Pancreas (tissue), 10 donors: ENCODE results near the gene ERC1. TPM values are rescaled to one million over a fixed set of nuclear protein-coding genes. Genes with fewer than 3 reads are reported as not detected.

Experiments
- ATAC-seq, 4 donors: fragments of 200-7000 bp; cut with Tn5 transposase; one replicate each; pipeline versions ENCODE4 v1.8.0 to v1.9.1; 2020; ENCODE audit warnings: mild to moderate bottlenecking in 4 of 4, moderate library complexity in 4 of 4
- DNase-seq, 6 donors: peaks; one replicate each; pipeline ENCODE4 v3.0.0-alpha.2; 2020
- FAIRE-seq: peaks from 2 replicates; lab custom pipeline; 2012; peaks lifted over from hg19 to GRCh38; lab: Jason Lieb, UNC
- H3K27ac ChIP-seq, 4 donors: fragments of 200-600 bp; sonication (generic); 1 replicate in 3 of 4; 2 replicates in 1 of 4; pipeline versions ENCODE4 v1.5.0 to v1.8.0; 2020
- H3K27me3 ChIP-seq, 4 donors: fragments of 200-600 bp; one replicate each; pipeline ENCODE4 v1.8.0; 2021
- H3K36me3 ChIP-seq, 3 donors: fragments of 200-600 bp; sonication (generic) in 1 of 3; one replicate each; pipeline versions ENCODE4 v1.5.0 to v1.8.0; 2020 to 2021
- H3K4me1 ChIP-seq, 3 donors: fragments of 200-600 bp; one replicate each; pipeline ENCODE4 v1.8.0; 2021
- H3K4me3 ChIP-seq, 4 donors: fragments of 200-600 bp; sonication (generic) in 2 of 4; one replicate each; pipeline versions ENCODE4 v1.5.0 to v1.8.0; 2020 to 2021
- H3K9me3 ChIP-seq, 4 donors: fragments of 200-600 bp; one replicate each; pipeline ENCODE4 v1.8.0; 2021
- WGBS, 2 donors: extraction: QIAGEN DNeasy Blood & Tissue Kit; methylation state at CpG; one replicate each; pipeline ENCODE4 v1.1.7; 2013; 5-methylcytosine and 5-hydroxymethylcytosine counted together
- intact Hi-C, 3 donors: fragments of 100-400 bp; cut with DNase I; formaldehyde crosslinking; loops; one replicate each; pipeline versions ENCODE4 v1.11.1 to v1.14.2; 2022
- polyA plus RNA-seq, 2 donors: library from polyadenylated mRNA; stranded (reverse); fragments of 200-250 nt; gene quantifications; one replicate each; pipeline ENCODE4 v1.2.3, GENCODE V29; 2013
- total RNA-seq, 6 donors: library from RNA; stranded (reverse); fragmentation: NEBNext Ultra II Directional in 4 of 6; extraction: Animal tissue kit (Norgen Biotek cat#: 25700) in 4 of 6; gene quantifications; one replicate each; pipeline versions ENCODE4 v1.2.1 to v1.2.4, GENCODE V29; 2021 to 2023
- TF ChIP-seq, protein P1 (sequence below), 4 donors: fragments of 200-600 bp; sonication (generic) in 3 of 4; IDR thresholded peaks; one replicate each; pipeline versions ENCODE4 v1.5.0 to v1.8.0; 2021; ENCODE audit warnings: antibody characterized with exemption in 4 of 4
- donor health status: healthy with polysubstance abuse.
- donor health status: DM: no; HTN: no; CAD: no; lungs with moderate emphysema.
- donor health status: DM: no; HTN: no; CAD: no.
- donor health status: control.
- donor health status: control.
- donor health status: Bipolar disorder and iron deficiency.
- donor health status: DM: yes; HTN: yes; CAD: no.
- donor health status: DM: no; HTN: no; CAD: no.
- donor health status: DM: no; HTN: no; CAD: no.
- donor health status: DM: yes; HTN: yes; CAD: no.

Gene ERC1
- total and polyA plus RNA-seq, 8 donors = 4.1 to 41.4 (median 20.5) TPM

DNA sequence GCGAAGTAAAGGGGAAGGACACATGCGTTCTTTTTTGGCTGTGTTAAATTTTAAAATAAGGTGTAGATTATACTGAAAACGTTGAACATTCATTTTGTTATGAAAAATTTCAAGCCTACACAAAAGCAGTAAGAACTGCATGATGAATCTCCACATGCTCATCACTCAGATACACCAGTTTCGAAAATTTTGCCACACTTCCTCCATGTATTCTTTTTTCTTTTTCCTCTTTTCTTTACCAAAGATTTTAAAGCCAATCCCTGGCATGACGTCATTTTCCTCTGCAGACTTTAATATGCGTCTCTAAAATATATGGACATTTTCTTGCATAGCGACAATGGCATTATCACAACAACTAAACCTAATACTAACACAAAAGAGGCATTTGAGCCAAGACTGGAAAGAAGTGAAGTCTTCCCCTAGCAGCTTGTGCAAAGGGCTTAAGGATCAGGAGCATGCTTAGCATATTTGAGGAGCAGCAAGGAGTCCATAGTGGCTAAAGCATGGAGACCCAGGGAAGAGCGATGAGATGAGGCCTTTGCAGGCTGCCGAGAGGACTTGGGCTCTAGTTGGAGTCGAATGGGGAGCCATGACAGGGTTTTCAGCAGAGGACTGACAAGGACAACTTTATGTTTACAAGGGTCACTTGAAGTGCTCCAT, 111.9 kb downstream of the ERC1 start:
- DNase-seq (no peak), ATAC-seq (no peak), FAIRE-seq (no peak)
- H3K4me3 ChIP-seq = no peak overlapping the region
- no peaks in the 10 kb centered on the region for H3K4me1 ChIP-seq
- intact Hi-C loops = no loop called here
- 86 to 91% methylated on average over 10 of the region's 10 CpGs for WGBS, 2 donors
- H3K36me3 ChIP-seq = no peaks in the 10 kb centered on the region
- H3K27me3 ChIP-seq = no peaks in the 10 kb centered on the region
- TF ChIP-seq, protein P1, sequence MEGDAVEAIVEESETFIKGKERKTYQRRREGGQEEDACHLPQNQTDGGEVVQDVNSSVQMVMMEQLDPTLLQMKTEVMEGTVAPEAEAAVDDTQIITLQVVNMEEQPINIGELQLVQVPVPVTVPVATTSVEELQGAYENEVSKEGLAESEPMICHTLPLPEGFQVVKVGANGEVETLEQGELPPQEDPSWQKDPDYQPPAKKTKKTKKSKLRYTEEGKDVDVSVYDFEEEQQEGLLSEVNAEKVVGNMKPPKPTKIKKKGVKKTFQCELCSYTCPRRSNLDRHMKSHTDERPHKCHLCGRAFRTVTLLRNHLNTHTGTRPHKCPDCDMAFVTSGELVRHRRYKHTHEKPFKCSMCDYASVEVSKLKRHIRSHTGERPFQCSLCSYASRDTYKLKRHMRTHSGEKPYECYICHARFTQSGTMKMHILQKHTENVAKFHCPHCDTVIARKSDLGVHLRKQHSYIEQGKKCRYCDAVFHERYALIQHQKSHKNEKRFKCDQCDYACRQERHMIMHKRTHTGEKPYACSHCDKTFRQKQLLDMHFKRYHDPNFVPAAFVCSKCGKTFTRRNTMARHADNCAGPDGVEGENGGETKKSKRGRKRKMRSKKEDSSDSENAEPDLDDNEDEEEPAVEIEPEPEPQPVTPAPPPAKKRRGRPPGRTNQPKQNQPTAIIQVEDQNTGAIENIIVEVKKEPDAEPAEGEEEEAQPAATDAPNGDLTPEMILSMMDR (IDR thresholded peaks at IDR 0.05) = no peak
- no peaks in the 10 kb centered on the region for H3K9me3 ChIP-seq
- no peak overlapping the region for H3K27ac ChIP-seq

DNA sequence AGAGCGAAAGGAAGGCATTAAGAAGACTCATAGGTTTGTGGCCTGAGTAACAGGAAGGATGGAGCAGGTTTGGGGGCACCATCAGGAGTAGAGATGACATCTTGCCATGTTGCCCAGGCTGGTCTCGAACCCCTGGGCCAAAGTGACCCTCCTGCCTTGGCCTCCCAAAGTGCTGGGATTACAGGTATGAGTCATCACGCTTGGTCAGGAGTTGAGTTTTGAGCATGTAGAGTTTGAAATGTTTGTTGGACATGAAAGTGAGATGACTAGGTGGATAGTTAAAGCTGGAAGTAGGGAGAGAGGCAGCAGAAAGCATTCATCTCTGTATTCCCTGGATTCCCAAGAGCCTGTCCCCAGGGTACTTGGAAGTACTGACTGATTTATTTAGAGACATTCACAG, 112.6 kb downstream of the ERC1 start:
- ATAC-seq (no peak), FAIRE-seq (no peak), DNase-seq (no peak)
- intact Hi-C loops = no loop called here
- TF ChIP-seq, protein P1 (IDR thresholded peaks at IDR 0.05) = no peak
- no peaks in the 10 kb centered on the region for H3K9me3 ChIP-seq
- 92 to 94% methylated on average over 3 of the region's 3 CpGs for WGBS, 2 donors
- no peak overlapping the region for H3K27ac ChIP-seq
- no peaks in the 10 kb centered on the region for H3K4me1 ChIP-seq
- H3K4me3 ChIP-seq = no peak overlapping the region
- no peaks in the 10 kb centered on the region for H3K36me3 ChIP-seq
- H3K27me3 ChIP-seq = no peaks in the 10 kb centered on the region

GRCh38 chr12:1104088-1104800, 113.2 kb downstream of the ERC1 start:
- FAIRE-seq (no peak), DNase-seq (no peak), ATAC-seq (no peak)
- intact Hi-C loops = no loop called here
- no peak overlapping the region for H3K4me3 ChIP-seq
- WGBS, 2 donors = 85 to 87% methylated on average over 8 of the region's 8 CpGs
- no peaks in the 10 kb centered on the region for H3K36me3 ChIP-seq
- H3K27me3 ChIP-seq = no peaks in the 10 kb centered on the region
- no peaks in the 10 kb centered on the region for H3K9me3 ChIP-seq
- TF ChIP-seq, protein P1 (IDR thresholded peaks at IDR 0.05) = no peak
- H3K27ac ChIP-seq = no peak overlapping the region
- no peaks in the 10 kb centered on the region for H3K4me1 ChIP-seq

DNA sequence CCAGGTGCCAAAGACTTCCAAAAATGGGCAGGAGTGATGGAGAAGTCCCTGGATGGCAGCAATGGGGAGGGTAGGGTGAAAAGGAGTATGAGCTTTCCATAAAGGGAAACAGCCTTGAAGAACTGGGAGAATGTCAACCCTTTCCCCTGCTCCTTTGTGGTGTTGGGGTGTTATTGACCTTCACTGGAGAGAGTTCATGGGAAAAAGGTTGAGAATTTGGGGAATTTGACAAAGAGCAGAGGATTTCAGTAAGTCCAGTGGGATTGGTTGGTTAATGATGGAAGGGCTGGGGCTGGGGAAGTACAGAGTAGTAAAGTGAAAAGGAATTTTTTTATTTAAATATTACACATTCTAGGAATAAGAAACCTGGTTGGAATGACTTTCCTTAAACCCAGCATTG, 116.6 kb downstream of the ERC1 start:
- ATAC-seq (no peak), DNase-seq (no peak), FAIRE-seq (no peak)
- H3K36me3 ChIP-seq = no peaks in the 10 kb centered on the region
- H3K4me3 ChIP-seq = no peak overlapping the region
- H3K4me1 ChIP-seq = no peaks in the 10 kb centered on the region
- H3K27ac ChIP-seq = no peak overlapping the region
- H3K9me3 ChIP-seq = no peaks in the 10 kb centered on the region
- TF ChIP-seq, protein P1 (IDR thresholded peaks at IDR 0.05) = no peak
- no peaks in the 10 kb centered on the region for H3K27me3 ChIP-seq
- intact Hi-C loops = no loop called here

DNA sequence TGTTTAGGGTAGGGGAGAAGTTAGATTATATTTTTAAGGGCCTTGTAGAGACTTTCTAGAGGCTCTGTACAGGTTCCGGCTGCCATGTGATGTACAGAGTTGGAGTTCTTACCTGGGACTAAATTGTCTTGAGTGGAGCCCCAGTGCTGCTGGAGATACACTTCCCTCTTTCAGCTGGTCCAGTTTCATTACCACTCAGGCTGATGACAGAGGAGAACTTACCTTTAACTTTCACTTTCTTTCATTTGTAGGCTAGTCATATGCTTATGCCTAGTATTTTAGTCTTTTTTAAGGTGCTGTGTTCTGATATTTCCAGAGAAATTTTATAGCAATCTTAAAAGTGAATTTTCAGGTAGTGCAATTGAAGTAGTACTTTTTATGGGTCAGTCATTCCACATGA, 117.3 kb downstream of the ERC1 start:
- intact Hi-C loops = no loop called here
- peak in 1 of 4 donors; percentile 18 for ATAC-seq

More for the DNA sequence above, 117.3 kb downstream of the ERC1 start:
- H3K27me3 ChIP-seq = no peaks in the 10 kb centered on the region
- DNase-seq (no peak), FAIRE-seq (no peak)
- H3K27ac ChIP-seq = no peak overlapping the region
- no peaks in the 10 kb centered on the region for H3K4me1 ChIP-seq
- no peak overlapping the region for H3K4me3 ChIP-seq
- H3K36me3 ChIP-seq = no peaks in the 10 kb centered on the region
- WGBS, 2 donors = 98 to 100% methylated on average over 1 of the region's 1 CpG
- no peaks in the 10 kb centered on the region for H3K9me3 ChIP-seq
- TF ChIP-seq, protein P1 (IDR thresholded peaks at IDR 0.05) = no peak
